HG03432 (cell line): ENCODE measurements around the gene GSX2.
"Not testable (repeated sequence)": the region's sequence is repeated elsewhere in the genome, so short reads cannot be mapped to it uniquely, and the experiment has no call there.

Experiments used
- ATAC-seq: cut with Tn5 transposase; IDR thresholded peaks from one replicate; pipeline ENCODE4 v1.9.1; 2021; ENCODE audit warnings: mild to moderate bottlenecking, moderate library complexity; ENCODE audit not compliant: unreplicated experiment

GSX2 gene

DNA sequence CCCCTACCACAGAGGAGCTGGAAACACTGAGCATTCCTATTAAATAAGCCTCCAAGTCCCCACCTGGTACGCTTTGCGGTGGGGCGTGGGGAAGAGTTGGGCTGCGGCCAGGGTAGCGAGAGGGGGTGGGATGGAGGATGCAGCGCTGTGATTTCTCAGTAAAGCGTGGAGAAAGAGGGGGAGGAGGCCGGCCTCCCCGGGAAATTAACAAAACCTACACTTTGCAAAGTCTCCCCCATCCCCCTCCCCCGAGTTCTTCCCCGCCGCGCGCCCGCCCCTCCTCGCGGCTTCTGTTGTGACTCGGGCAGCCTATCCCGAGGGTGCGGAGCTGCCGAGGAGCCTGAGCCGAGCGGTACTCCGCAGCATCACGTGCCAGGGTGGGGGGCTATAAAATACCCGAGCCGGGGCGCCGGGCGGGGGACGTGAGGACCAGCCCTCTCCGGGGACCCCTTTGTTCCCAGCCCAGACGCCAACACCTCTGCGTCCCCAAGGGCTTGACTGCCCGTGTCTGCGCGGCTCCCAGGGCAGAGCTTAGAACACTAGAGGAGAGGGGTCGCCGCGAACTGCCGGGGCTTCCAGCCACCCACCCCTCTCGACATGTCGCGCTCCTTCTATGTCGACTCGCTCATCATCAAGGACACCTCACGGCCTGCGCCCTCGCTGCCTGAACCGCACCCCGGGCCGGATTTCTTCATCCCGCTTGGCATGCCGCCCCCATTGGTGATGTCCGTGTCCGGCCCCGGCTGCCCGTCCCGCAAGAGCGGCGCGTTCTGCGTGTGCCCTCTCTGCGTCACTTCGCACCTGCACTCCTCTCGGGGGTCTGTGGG is at the start of gene GSX2:
Gene GSX2 (plus strand): TSS at position 416 of the 827 bp plus-strand sequence. CDS start 182 bp downstream, at position 598.
- peak; percentile 17 for ATAC-seq

GRCh38 chr4:54050214-54050904 is 49.6 kb upstream of the GSX2 start:
- no peak for ATAC-seq

DNA sequence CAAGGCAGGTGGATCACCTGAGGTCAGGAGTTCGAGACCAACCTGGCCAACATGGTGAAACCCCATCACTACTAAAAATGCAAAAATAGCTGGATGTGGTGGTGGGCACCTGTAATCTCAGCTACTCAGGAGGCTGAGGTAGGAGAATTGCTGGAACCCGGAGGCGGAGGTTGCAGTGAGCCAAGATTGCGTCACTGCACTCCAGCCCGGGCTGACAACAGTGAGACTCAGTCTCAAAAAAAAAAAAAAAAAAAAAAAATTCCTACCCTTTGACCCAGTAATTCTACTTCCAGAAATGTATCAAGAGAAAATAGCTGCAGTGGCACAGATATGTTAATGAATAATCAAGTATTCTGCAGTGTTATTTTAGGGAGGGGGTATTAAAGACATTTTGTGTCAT is 46.6 kb upstream of the GSX2 start:
- ATAC-seq, result not testable (repeated sequence)

DNA sequence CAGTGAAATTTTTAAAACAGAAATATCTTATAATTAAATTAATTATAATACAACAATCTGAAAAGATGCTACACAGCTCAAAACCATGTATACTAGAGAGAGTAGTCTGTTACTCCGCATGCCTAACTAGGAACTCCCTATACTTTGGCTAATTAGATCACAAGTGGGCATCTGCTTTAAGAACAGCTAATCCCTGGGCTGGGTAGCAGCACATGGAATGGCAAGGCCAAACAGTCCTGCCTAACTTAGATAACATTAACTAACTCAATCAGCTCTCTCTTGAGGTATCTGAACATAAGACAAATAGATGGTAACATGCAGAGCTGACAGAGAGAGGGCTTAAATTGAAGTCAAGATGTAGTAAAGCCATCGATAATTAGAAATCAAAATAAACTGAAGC is 45.5 kb upstream of the GSX2 start:
- no peak for ATAC-seq

DNA sequence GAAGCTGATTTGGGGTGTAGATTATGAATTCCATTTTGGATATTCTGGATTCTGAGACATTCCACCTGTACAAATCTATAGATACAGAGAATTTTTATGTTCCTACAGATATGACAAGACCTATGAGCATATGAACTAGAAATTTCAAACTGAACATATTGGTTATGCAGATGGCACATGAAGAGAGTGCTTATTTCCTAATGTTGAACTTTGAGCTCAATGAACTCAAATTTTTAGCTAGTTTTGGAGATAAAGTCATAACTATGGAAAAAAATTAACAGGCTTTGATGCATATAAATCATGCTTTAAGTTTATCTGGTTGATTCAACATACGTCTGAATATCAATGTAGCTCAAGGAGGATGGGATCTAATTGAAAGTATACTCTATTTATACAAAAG is 44.5 kb upstream of the GSX2 start:
- ATAC-seq, result no peak

- no peak for ATAC-seq
Measured at GRCh38 chr4:54056360-54056759, 43.6 kb upstream of the GSX2 start.

GRCh38 chr4:54058171-54058570 is 41.8 kb upstream of the GSX2 start:
- peak; percentile 45 for ATAC-seq

- ATAC-seq, result no peak
Measured at GRCh38 chr4:54060116-54060515, 39.8 kb upstream of the GSX2 start.

DNA sequence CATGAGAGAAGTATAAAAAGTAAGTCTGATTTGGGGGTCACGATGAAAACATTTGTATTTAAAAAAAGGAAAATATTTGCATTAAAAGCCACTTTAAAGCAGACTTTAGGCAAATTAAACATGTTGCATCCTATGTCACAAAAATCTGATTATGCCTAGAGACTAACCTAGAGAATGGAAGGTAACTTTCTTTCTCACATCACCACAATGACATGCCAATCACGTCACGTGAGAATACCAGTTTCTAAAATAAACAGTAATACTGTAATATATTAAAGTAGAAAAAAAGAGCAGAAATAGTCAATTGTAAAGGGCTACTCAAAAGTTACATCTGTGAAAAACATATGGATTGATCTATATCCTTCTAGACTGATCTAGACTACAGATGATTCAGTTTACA is 38.9 kb upstream of the GSX2 start:
- no peak for ATAC-seq

DNA sequence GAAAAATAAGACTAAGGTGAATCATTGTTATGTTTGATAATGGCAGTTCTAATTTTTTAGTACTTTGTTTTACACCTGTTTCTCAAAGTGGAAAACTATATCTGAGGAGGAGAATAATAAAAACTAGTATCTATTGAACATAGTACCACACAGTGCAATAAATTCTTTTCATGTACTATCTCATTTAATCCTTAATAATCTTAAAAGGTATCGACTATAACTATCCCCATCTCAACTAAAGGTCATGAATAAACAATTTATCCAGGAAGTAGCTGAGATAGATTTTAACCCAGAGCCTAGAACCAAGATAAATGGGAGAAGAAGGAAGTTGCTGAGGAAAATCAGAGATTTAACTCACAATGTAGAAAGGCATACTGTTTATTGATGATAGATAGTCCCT is 38.1 kb upstream of the GSX2 start:
- no peak for ATAC-seq

DNA sequence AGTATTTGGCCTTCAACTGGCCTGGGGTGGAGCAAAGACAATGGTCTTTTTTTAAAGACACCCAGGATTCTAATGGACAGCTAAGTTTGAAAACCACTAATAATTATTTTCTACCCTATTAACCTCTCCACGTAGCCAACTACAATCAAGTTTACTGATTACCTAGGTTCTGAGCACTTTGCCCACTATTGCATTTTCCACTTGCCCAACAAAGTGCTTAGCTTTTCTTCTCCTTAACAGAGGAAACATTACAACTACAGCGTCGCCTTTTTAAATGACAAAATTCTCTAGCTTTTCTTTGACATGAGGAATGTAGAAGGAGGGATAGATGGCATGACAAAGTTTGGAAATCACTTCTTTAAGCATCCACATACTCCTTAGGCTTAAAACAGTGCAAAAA is 37.6 kb upstream of the GSX2 start:
- no peak for ATAC-seq

- no peak for ATAC-seq
Measured at GRCh38 chr4:54063229-54063628, 36.7 kb upstream of the GSX2 start.

GRCh38 chr4:54063737-54064316 is 36.1 kb upstream of the GSX2 start:
- peak; percentile 28 for ATAC-seq

DNA sequence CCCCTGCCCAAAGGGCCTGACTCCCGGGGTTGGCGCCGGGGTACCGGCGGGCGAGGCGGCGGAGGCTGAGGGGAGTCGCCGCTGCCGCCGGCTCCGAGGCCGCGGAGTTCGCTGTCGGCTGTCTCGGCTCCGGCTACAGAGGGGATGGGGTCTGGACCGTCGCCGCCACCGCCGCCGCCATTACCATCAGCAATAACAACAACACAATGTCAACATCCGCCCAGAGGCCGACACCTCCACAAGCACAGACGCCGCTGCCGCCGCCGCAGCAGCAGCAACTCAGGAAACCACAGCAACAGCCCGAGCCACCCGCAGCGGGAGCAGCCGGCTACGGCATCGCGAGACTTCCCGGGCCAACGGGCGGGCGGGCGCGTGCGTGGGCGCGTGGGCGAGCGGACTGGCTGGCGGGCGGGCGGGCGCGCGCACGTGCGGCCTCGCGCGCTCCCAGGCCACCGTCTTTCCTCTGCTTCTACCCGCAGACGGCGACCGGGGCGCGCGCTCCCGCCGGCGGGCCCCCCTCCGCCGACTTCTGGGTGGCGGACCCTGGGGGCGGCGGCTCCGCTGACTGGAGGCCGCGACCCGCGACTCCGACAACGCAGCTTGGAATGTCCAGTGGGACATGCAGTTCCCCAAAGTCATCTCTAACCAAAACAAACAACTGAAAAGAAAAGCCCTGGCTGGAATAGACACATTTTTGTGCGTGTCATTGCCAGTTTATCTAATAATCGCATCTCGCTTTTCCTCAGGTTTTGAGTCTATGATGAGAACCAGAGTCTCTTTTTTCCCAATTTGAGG is 35.4 kb upstream of the GSX2 start, which contains the start of gene CHIC2:
Gene CHIC2 (minus strand): TSS at position 289 of the 795 bp plus-strand sequence. CDS start 305 bp downstream, outside the sequence.
- ATAC-seq, result peak; percentile 98

DNA sequence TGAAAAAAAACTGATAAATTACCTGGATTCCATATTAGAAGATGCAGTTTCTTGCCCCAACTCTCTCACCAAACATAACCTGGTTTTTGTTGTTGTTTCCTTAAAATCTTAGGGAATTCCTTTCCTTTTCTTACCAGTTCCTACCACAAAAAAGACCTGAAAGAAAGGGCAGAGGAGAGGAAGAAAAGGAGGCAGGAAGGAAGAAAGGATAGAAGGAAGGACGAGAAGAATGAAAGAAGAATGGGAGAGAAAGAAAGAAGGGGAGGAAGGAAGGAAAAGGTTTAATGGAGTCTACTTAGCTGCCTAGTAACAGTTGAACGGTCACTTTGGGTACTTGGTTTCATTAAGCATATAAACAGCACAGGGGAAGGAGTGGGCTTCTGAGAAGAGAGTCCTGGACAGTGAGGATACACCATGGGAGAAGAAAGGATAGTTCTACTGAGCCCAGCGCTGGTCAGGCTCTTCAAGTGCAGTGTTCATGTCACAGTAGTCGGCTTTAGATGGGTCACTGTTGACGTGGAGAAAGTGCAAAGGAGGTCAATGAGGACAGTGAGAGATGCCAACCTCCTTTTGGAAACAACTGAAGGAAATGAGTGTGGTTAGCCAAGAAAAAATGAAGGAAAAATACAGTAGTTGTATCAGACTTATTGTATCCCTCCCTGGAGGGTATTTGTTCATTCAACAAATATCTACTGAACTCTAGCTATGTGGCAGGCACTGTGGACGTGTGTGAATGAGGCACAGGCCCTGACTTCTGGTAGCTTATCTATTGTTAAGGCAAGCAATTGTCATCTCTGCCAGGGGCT is 34.5 kb upstream of the GSX2 start:
- ATAC-seq, result no peak

- ATAC-seq, result no peak
Measured at GRCh38 chr4:54066088-54066415, 33.9 kb upstream of the GSX2 start.

- no peak for ATAC-seq
Measured at GRCh38 chr4:54066718-54067129, 33.2 kb upstream of the GSX2 start.

DNA sequence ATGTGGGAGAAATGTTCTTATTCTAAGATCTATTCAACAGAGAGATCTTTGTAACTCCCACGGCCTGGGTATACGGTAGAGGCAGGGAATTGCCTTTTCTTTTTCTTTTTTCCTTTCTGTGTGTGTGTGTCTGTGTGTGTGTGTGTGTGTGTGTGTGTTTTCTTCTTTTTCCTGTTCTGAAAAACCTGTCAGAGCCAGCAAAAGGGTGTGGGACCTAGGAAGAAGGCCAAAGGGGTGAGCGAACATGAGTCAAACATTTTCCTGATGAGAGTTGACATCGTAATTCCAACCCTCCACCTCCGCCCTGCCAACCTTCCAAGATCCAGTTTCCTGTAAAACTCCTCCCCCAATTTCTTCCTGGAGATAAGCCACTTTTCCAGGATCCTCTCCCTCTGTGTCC is 32.8 kb upstream of the GSX2 start:
- ATAC-seq, result no peak

GRCh38 chr4:54073271-54073880 is 26.6 kb upstream of the GSX2 start:
- ATAC-seq, result no peak

DNA sequence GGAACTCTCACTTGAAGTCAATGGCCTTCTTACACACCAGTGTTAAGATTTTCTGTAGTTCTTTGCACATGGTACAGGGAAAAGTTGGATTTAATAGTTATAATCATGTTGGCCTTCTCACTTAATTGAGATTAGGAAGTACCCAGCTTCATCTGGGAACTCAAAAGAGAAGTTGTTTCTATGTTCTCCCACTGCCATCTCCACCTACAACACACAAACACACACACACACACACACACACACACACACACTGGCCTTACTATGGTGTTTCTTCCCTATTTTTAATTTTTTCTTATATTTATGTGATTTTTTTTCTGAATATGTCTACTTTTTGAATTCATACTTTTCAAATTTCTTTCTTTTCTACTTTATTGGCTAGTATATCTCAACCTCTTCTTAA is 25.6 kb upstream of the GSX2 start:
- no peak for ATAC-seq
